COLO829 (cell line): ENCODE data around the gene BIK.
"Not testable (repeated sequence)": the region's sequence is repeated elsewhere in the genome, so short reads cannot be mapped to it uniquely, and the experiment has no call there.

Experiments
- DNase-seq: peaks from one replicate; pipeline ENCODE4 v3.0.0; 2012; ENCODE audit warnings: low spot score

BIK gene

DNA sequence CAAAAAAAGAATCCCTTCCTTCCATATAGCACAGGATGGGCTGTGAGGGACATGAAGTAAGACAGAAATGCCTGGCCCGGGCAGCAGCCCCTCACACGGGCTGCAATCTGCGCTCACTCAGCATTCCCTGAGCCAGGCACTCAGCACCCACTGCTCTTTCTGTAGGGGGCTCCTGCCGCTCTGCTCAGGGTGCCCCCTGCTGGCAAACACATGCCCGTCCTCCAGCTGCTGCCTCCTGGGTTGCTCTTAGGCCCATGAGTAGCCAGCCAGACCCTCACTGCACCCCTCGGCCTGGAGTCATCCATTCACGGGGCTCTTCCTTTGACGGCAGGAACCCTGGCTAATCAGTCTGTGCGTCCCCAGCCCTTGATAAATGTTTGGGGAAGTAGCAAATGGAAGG lies 25.7 kb downstream of the BIK start:
- peak; percentile 63 for DNase-seq

GRCh38 chr22:43136801-43137200 lies 26.3 kb downstream of the BIK start:
- no peak for DNase-seq

DNA sequence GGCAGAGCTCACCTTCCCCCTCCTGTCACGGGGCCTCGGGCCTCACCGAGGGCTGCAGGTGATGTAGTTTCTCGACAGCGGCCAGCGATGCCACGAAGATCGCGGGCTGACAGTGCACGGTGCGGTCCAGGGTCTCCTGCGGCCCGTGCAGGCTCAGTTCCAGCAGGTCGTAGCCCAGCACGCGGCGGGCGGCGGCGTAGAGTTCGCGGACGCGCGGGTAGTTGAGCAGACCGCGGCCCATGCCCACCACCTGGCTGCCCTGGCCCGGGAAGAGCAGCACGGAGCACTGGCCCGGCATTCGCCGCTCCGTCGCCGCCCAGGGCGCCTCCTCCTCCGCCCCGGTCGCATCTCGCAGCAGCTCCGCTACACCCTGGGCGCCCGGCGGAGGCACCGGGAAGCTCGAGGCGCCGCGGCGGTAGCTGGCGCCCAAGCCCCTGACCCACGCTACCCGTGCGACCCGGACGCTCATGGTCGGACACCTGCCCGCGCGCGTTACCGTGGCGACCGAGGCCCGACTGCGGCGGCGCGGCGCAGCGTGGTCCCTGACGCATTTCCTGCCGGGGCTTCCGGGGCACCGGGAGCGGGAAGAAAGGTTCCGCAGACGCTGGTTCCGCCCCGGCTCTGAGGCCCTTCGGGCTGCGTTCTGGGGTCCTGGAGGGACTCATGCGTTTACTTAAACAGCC lies 32.5 kb downstream of the BIK start, which contains the start of gene MCAT:
TSS of gene MCAT (minus strand) at position 519 of the 683 bp plus-strand sequence. CDS start at position 469, 50 bp downstream.
- peak; percentile 85 for DNase-seq

DNA sequence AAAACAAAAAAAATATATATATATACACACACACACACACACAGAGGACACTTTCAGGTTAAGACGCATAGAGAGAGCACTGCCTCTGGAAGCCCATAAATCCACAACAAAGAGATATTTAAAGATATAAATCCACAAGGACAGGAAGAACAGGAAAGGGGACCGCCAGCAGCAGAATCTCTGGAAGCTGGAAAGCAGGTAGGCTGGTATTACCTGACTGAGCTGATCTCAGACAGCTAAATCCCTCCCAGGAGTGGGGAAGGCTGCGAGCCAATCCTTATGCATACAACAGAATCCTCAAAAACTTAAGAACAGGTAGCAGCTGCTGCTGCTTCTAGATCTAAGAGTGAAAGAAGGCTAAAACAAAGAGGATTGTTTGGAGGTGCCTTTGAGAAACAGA lies 34.4 kb downstream of the BIK start:
- no peak for DNase-seq

GRCh38 chr22:43145371-43145770 lies 34.8 kb downstream of the BIK start:
- not testable (repeated sequence) for DNase-seq

DNA sequence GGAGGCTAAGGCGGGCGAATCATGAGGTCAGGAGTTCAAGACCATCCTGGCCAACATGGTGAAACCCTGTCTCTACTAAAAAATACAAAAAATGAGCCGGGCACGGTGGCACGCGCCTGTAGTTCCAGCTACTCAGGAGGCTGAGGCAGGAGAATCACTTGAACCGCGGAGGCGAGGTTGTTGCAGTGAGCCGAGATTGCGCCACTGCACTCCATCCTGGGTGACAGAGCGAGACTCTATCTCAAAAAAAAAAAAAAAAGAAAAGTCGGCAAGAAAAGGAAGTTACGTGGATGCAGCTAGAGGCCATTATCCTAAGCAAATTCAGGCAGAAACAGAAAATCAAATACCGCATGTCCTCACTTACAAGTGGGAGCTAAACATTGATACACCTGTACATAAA lies 35.8 kb downstream of the BIK start:
- DNase-seq = not testable (repeated sequence)

DNA sequence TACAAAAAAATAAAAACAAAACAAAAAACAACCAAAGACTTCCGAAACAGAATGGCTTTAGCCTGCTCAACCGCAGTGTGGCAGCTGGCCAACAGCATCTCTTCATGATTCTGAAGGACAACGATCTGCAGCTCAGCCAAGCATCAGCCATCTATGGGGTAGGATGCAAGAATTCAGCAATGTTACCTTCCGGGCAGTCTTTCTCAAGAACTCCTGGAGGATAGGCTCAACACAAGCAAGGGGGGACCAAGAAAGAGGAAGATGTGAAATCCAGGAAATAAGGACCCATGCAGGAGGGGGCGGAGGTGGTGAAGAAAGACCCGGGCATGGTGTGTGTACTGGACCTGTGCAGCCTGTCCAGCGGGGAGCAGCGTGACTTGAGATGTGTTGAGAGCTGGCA lies 37.3 kb downstream of the BIK start:
- no peak for DNase-seq

DNA sequence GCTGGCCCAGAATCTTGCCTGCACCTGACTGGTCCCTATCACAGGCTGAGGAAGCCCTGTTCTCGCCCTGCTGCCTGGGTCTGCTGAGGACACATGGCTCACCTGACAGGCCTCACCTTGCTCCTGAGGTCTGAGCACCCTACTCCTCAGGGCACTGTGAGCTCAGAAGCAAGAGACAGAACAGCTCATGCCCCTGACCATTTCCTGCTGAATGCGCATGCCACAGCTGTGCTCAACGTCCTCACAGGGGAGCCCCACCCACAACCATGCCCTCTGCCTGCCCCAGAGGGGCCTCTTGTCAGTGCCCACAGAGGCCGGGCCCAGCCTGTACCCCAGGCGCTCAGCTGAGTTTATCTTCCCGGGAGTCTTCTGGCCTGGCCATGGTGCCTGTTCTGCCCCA lies 38.0 kb downstream of the BIK start:
- DNase-seq = no peak

DNA sequence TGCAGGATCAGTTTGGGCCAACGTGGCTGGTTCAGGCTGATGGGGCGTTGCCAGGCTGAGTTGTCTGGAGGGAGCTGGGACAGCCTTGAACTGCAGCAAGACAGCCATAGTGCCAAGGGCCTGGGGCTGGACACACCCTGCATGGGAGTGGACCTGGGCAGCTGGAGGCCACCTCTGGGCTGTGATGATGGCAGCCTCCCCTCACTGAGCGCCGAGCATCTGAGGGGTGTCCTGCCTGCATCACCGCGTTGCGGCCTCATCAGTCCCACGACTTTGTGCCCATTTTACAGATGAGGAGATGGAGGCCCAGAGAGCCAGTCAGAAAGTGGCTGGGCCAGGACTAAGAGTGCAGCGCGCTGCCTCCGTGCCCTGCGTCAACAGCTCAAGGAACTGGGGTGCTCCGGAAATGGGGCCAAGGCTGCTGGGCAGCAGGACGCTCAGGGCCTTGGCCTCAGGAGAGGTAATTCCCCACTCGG lies 40.2 kb downstream of the BIK start:
- DNase-seq = no peak

- DNase-seq = peak; percentile 76
Observed at GRCh38 chr22:43151251-43152002, 40.9 kb downstream of the BIK start, which contains the start of gene TSPO. TSPO (plus strand) TSS chr22:43151559; CDS start chr22:43159239, 7,680 bp downstream.

DNA sequence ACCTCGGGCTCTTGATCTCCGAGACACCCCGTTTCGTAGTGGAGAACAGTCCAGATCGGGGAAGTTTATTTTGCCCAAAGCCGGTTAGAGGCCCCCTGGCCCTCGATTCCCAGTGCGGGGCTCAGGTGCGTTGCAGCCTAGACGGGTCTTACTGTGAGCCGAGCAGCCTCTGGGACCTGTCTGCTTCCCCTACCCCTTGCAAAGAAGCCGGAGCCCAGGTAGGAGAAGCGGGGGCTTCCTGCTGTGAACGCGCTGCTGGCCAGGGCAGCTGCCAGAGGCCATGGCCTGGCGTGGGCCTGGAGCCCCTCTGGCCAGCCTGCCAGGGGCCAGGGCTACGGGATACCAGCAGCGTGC lies 41.4 kb downstream of the BIK start:
- no peak for DNase-seq

- DNase-seq = peak; percentile 69
Observed at GRCh38 chr22:43152357-43153071, 42.0 kb downstream of the BIK start.

GRCh38 chr22:43153899-43154298 lies 43.3 kb downstream of the BIK start:
- DNase-seq = no peak

DNA sequence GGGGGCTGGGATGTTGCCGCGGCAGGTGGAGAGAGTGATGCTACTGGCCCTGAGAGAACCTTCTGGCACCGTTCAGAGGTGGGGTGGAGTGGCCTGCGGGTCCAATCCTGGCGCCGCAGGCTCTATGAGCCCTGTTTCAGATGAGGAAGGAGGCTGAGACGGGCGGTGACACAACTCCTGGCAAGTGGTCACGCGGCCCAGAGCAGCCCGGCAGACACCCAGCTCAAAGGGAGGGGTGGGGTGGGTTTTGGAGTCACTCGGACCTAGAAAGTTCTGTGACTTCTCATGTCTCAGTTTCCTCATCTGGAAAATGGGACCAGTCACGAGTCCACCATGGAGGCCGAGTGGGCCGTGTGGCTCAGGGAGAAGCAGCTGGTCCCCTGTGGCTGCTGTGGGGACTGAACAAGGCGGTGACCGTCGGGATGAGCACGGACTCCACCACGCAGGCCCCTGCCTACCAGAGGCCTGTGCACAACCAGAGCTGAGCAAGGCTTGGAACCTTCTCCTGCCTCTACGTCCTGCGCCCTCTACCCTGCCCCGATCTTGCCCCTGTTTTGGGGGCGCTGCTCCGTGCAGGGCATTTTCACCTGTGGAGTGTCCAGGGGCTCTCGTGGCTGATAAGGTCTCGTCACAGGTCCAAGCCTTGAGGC lies 44.5 kb downstream of the BIK start:
- no peak for DNase-seq

DNA sequence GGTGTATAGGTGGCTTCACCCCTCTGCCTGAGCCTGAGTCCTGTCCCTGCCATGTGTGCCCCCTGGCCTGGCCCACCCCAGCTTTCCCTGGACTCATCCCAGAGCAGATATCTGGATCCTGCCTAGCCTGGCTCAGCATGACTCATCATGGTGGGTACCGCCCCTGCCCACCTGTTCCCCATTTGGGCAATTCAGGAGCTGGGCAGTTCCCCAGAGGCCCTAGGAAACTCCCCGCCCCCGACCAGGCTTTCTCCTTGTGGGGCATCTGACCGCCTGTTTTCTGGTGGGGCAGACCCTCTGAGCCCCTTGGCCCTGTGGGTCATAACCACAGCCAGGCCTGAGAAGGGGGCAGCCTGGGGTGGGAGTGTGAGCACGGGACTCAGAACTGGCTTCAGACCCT lies 45.2 kb downstream of the BIK start:
- DNase-seq = no peak

DNA sequence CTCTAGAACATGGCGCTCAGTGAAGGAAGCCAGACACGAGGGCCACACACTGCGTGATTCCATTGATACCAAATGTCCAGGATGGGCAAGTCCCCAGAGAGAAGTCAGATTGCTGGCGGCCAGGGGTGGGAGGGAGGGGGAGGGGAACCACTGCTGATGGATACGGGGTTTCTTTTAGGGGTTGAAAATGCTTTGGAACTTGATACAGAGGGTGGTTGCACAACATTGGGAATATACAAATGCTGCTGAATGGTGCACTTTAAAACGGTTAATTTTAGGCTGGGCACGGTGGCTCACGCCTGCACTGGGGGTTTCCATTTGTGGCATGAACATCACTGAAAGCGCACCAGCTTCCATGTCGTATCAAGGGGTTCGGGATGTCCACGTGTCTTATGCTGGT lies 45.9 kb downstream of the BIK start:
- no peak for DNase-seq

DNA sequence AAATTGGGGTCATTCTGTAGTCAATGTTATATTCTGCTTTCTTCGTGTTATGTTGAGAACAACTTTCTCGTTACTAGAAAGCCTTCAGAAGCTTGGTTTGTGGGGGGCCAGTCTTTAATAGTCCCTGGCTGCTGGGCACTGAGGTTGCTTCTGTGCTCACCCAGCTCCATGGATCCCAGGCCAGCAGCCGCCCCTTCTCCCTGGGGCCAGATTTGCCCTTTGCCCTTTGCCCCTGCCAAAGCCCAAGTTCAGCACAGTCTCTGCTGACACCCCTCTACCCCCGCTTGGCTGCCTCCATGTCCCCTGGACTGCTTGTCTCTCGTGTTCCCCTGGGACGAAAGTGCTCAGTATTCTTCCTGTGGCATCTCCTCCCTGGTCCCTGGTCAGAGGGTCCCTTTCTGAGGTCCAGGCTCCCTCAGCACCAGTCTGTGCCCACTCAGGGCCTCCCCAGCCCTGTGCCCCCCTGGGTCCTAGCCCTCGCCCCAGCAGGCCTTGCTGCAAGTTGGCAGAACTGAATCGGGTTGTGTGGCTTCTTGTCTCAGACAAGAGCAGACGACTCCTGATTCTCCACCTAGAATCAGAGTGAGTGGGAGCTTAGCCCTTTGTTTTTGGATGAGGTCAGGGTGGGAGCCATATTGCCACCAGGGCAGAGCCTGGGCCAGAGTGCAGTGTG lies 47.5 kb downstream of the BIK start:
- no peak for DNase-seq

- DNase-seq = no peak
Observed at GRCh38 chr22:43158778-43159483, 48.4 kb downstream of the BIK start.

DNA sequence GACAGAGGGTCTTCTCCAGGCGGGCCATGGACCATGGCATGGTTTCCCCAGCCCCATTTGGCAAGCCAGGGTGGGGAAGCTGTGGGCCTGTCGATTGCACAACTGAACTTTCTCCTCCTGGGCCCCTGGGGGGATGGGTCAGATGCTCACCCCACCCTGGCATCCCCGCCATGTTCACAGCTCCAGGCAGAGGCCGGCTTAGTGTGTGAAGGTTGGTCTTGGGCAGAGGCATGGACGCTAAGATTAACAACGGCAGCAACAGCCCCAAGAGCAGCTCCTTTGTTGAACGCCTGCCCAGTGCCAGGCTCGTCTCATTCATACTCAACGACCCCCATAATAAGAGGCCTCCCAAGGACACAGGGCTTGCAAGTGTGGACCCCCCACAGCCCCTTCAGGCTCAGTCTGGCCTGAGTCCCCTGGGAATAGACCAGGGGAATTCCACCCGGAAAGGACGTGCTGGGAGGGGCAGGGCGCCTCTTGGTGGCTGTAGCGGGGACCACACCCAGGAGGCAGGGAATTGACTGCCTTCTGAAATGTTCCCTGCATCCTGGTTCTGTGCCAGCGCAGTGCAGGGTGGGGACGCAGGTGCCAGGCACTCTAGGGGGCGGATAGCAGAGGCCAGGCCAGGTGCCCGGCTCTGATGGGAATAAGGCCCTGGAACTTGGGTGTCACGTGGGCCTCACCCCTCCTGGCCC lies 49.1 kb downstream of the BIK start:
- no peak for DNase-seq

DNA sequence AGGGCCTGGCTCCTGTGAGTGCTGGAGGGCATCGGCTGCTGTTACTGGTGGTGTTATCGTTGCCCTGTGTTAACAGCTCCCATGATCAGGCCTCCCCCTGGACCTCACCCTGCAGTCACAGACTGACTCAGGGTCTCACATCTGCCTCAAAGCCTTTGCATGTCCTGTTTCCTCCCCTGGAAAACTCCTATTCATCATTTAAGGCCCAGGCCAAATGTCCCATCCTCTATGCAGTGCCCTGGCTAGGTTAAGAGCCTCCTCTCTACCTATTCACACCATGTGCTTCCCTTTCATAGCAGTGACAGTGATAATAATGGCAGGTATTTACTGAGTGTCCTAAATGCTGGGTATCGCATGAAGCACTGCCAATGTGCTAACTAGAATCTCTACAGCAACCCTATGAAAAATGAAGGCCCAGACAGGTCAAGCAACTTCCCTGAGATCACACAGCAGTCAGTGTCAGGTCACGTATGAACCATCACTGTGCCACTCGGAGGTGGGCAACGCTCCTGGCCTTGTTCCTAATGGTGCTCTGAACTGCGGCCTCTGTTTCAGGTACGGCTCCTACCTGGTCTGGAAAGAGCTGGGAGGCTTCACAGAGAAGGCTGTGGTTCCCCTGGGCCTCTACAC lies 50.1 kb downstream of the BIK start:
- no peak for DNase-seq
